Liver (tissue), 9 donors: ENCODE data around the gene ACYP1. TPM values are rescaled to one million over a fixed set of nuclear protein-coding genes. Genes with fewer than 3 reads are reported as not detected.

Source experiments
- DNase-seq: peaks from one replicate; pipeline ENCODE4 v3.0.0-alpha.2; 2017; ENCODE audit warnings: low spot score
- H3K27ac ChIP-seq, 2 donors: one replicate each; pipeline ENCODE4 v1.7.0; 2013; ENCODE audit warnings: inconsistent platforms in 2 of 2, low read length in 2 of 2, control low read depth in 1 of 2, low read depth in 1 of 2, mild to moderate bottlenecking in 1 of 2
- H3K27me3 ChIP-seq, 4 donors: one replicate each; pipeline versions ENCODE4 v1.6.1 to v1.7.0; 2013; ENCODE audit warnings: low read length in 3 of 4, inconsistent platforms in 1 of 4, mild to moderate bottlenecking in 1 of 4, moderate library complexity in 1 of 4; ENCODE audit not compliant: control insufficient read depth in 4 of 4, insufficient read depth in 4 of 4
- H3K36me3 ChIP-seq, 4 donors: one replicate each; pipeline versions ENCODE4 v1.6.1 to v1.7.0; 2013; ENCODE audit warnings: low read length in 3 of 4, mild to moderate bottlenecking in 3 of 4, low read depth in 1 of 4, moderate library complexity in 1 of 4; ENCODE audit not compliant: control insufficient read depth in 4 of 4, insufficient read depth in 3 of 4
- H3K4me1 ChIP-seq, 4 donors: one replicate each; pipeline versions ENCODE4 v1.6.1 to v1.7.0; 2013; ENCODE audit warnings: low read length in 3 of 4, mild to moderate bottlenecking in 3 of 4, moderate library complexity in 1 of 4; ENCODE audit not compliant: control insufficient read depth in 4 of 4, insufficient read depth in 4 of 4
- H3K4me3 ChIP-seq, 3 donors: one replicate each; pipeline versions ENCODE4 v1.6.1 to v1.7.0; 2013; ENCODE audit warnings: low read length in 3 of 3, control low read depth in 1 of 3, low read depth in 1 of 3, mild to moderate bottlenecking in 1 of 3
- H3K9ac ChIP-seq, 2 donors: one replicate each; pipeline ENCODE4 v1.7.0; 2013; ENCODE audit warnings: low read length in 2 of 2, mild to moderate bottlenecking in 2 of 2, moderate library complexity in 2 of 2, control low read depth in 1 of 2, low read depth in 1 of 2
- H3K9me3 ChIP-seq, 4 donors: one replicate each; pipeline versions ENCODE4 v1.6.1 to v1.7.0; 2013; ENCODE audit warnings: low read length in 3 of 4; ENCODE audit not compliant: control insufficient read depth in 4 of 4
- CTCF ChIP-seq: fragments of 150-350 bp; IDR thresholded peaks from 2 replicates; pipeline ENCODE4 v1.5.1; 2017; ENCODE audit warnings: improper control_type of control experiment, low read depth, low read length; ENCODE audit not compliant: missing input control
- EGR1 ChIP-seq, 2 donors: IDR thresholded peaks; 2 replicates each; pipeline ENCODE4 v1.6.1; 2016 to 2018; ENCODE audit warnings: antibody characterized with exemption in 2 of 2, low read depth in 2 of 2
- FOXA1 ChIP-seq: IDR thresholded peaks from 2 replicates; pipeline ENCODE4 v1.6.1; 2016; ENCODE audit warnings: antibody characterized with exemption
- FOXA2 ChIP-seq: IDR thresholded peaks from 2 replicates; pipeline ENCODE4 v1.6.1; 2016; ENCODE audit warnings: antibody characterized with exemption
- GABPA ChIP-seq, 2 donors: IDR thresholded peaks in 1 of 2; conservative IDR thresholded peaks in 1 of 2; 2 replicates each; pipeline ENCODE4 v1.6.1; 2016; ENCODE audit warnings: antibody characterized with exemption in 2 of 2, mild to moderate bottlenecking in 1 of 2, moderate library complexity in 1 of 2
- HNF4A ChIP-seq, 2 donors: conservative IDR thresholded peaks; 2 replicates each; pipeline ENCODE4 v1.6.1; 2016; ENCODE audit warnings: antibody characterized with exemption in 2 of 2, mild to moderate bottlenecking in 2 of 2
- HNF4G ChIP-seq: IDR thresholded peaks from 2 replicates; pipeline ENCODE4 v1.6.1; 2016; ENCODE audit warnings: antibody characterized with exemption
- JUND ChIP-seq, 2 donors: IDR thresholded peaks; 2 replicates each; pipeline ENCODE4 v1.6.1; 2016; ENCODE audit warnings: antibody characterized with exemption in 2 of 2
- MAX ChIP-seq: IDR thresholded peaks from 2 replicates; pipeline ENCODE4 v1.6.1; 2016; ENCODE audit warnings: antibody characterized with exemption
- NR2F2 ChIP-seq: IDR thresholded peaks from 2 replicates; pipeline ENCODE4 v1.6.1; 2016; ENCODE audit warnings: antibody characterized with exemption
- RAD21 ChIP-seq, 2 donors: IDR thresholded peaks; 2 replicates each; pipeline ENCODE4 v1.6.1; 2016; ENCODE audit warnings: antibody characterized with exemption in 2 of 2, mild to moderate bottlenecking in 2 of 2
- REST ChIP-seq: IDR thresholded peaks from 2 replicates; pipeline ENCODE4 v1.6.1; 2016; ENCODE audit warnings: antibody characterized with exemption, mild to moderate bottlenecking
- RXRA ChIP-seq, 2 donors: IDR thresholded peaks; 2 replicates each; pipeline ENCODE4 v1.6.1; 2017 to 2018; ENCODE audit warnings: antibody characterized with exemption in 2 of 2, mild to moderate bottlenecking in 1 of 2
- SP1 ChIP-seq: IDR thresholded peaks from 2 replicates; pipeline ENCODE4 v1.6.1; 2018; ENCODE audit warnings: antibody characterized with exemption, mild to moderate bottlenecking
- YY1 ChIP-seq: IDR thresholded peaks from 2 replicates; pipeline ENCODE4 v1.6.1; 2016; ENCODE audit warnings: antibody characterized with exemption, mild to moderate bottlenecking
- WGBS: extraction: QIAGEN DNeasy Blood & Tissue Kit; methylation state at CpG from one replicate; pipeline ENCODE4 v1.1.7; 2013; 5-methylcytosine and 5-hydroxymethylcytosine counted together
- polyA plus RNA-seq, 2 donors: library from polyadenylated mRNA; stranded (reverse) in 1 of 2; unstranded in 1 of 2; fragments of 200-250 nt in 1 of 2; fragments of >200 nt in 1 of 2; fragmentation: Nextera tagmentation in 1 of 2; extraction: Ambion mirVana in 1 of 2; gene quantifications; one replicate each; pipeline versions ENCODE4 v1.2.1 to v1.2.3, GENCODE V29; 2013 to 2015
- total RNA-seq, 2 donors: library from RNA; depleted of rRNA; stranded (reverse); fragments of >200 nt; gene quantifications; one replicate each; pipeline ENCODE4 v1.2.3, GENCODE V29; 2014
- TF ChIP-seq, protein P1 (sequence below): IDR thresholded peaks from 2 replicates; pipeline ENCODE4 v1.6.1; 2016; ENCODE audit warnings: antibody characterized with exemption
- TF ChIP-seq, protein P2 (sequence below): IDR thresholded peaks from 2 replicates; pipeline ENCODE4 v1.6.1; 2016; ENCODE audit warnings: antibody characterized with exemption
- donor health status: healthy.
- donor health status: healthy.
- donor health status: healthy.
- donor health status: healthy.
- donor health status: healthy.

The ACYP1 gene
- total and polyA plus RNA-seq, 4 donors: 2.1 to 7.5 (median 4.0) TPM

- Histone ChIP-seq H3K4me1 (peaks cover 0 to 20% (median 8%) of the 10 kb centered on the region in 4 donors), H3K36me3 (no peaks in the 10 kb centered on the region), H3K27ac (peak overlapping the region; percentile 87 to 96), H3K4me3 (peak overlapping the region; percentile 37 to 88 (median 73)), H3K9me3 (no peaks in the 10 kb centered on the region), H3K9ac (peak overlapping the region; percentile 40 to 55), H3K27me3 (no peaks in the 10 kb centered on the region)
- no peak for DNase-seq
- TF ChIP-seq HNF4A (conservative IDR thresholded peaks at IDR 0.05) (peak in 1 of 2 donors; percentile 84), MAX (no peak), REST (no peak), CTCF (no peak), FOXA1 (no peak), RXRA (IDR thresholded peaks at IDR 0.05) (peak in 1 of 2 donors; percentile 4), RAD21 (IDR thresholded peaks at IDR 0.05) (no peak), HNF4G (no peak)
- TF ChIP-seq, protein P1, sequence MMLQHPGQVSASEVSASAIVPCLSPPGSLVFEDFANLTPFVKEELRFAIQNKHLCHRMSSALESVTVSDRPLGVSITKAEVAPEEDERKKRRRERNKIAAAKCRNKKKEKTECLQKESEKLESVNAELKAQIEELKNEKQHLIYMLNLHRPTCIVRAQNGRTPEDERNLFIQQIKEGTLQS: no peak
- TF ChIP-seq, protein P2, sequence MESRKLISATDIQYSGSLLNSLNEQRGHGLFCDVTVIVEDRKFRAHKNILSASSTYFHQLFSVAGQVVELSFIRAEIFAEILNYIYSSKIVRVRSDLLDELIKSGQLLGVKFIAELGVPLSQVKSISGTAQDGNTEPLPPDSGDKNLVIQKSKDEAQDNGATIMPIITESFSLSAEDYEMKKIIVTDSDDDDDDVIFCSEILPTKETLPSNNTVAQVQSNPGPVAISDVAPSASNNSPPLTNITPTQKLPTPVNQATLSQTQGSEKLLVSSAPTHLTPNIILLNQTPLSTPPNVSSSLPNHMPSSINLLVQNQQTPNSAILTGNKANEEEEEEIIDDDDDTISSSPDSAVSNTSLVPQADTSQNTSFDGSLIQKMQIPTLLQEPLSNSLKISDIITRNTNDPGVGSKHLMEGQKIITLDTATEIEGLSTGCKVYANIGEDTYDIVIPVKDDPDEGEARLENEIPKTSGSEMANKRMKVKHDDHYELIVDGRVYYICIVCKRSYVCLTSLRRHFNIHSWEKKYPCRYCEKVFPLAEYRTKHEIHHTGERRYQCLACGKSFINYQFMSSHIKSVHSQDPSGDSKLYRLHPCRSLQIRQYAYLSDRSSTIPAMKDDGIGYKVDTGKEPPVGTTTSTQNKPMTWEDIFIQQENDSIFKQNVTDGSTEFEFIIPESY: no peak
- WGBS: 14% methylated on average over 12 of the region's 12 CpGs
These were observed 6.0 kb upstream of the ACYP1 start for GRCh38 chr14:75069811-75070145.

GRCh38 chr14:75069121-75069810 lies 5.4 kb upstream of the ACYP1 start, which contains the start of gene ZC2HC1C:
ZC2HC1C (plus strand) TSS chr14:75069641; CDS start chr14:75070574, 933 bp downstream.
- Histone ChIP-seq H3K27me3 (no peaks in the 10 kb centered on the region), H3K9me3 (no peaks in the 10 kb centered on the region), H3K4me1 (peaks cover 0 to 20% (median 9%) of the 10 kb centered on the region in 4 donors), H3K9ac (peak within 1 kb of the TSS; percentile 40 to 91), H3K36me3 (no peaks in the 10 kb centered on the region), H3K27ac (peak within 1 kb of the TSS; percentile 87 to 96), H3K4me3 (peak within 1 kb of the TSS; percentile 37 to 88 (median 73))
- peak; percentile 91 for DNase-seq
- under 1% methylated on average over 58 of the region's 58 CpGs for WGBS
- peak in 1 of 2 donors; percentile 7 for TF ChIP-seq JUND (IDR thresholded peaks at IDR 0.05)
- TF ChIP-seq RXRA (IDR thresholded peaks at IDR 0.05): peak; percentile 76 to 85
- TF ChIP-seq EGR1 (IDR thresholded peaks at IDR 0.05; ENCODE audit: low read depth in 2 of 2): peak in 1 of 2 donors; percentile 24
- TF ChIP-seq GABPA (IDR thresholded peaks at IDR 0.05 in 1 of 2, conservative IDR thresholded peaks at IDR 0.05 in 1 of 2): peak in 1 of 2 donors; percentile 62
- no peak for TF ChIP-seq FOXA2
- peak; percentile 90 for TF ChIP-seq NR2F2
- TF ChIP-seq SP1: peak; percentile 81
- TF ChIP-seq, protein P1: no peak
- TF ChIP-seq RAD21 (IDR thresholded peaks at IDR 0.05): peak; percentile 4 to 11
- TF ChIP-seq FOXA1: no peak
- TF ChIP-seq YY1: peak; percentile 65
- peak; percentile 79 for TF ChIP-seq REST
